HG03520 (cell line): ENCODE data around the gene DLEU7.

Source experiments
- ATAC-seq: cut with Tn5 transposase; IDR thresholded peaks from one replicate; pipeline ENCODE4 v1.9.1; 2021; ENCODE audit warnings: mild to moderate bottlenecking, moderate library complexity; ENCODE audit not compliant: unreplicated experiment

DLEU7 gene

GRCh38 chr13:50843257-50844083, at the start of gene DLEU7:
TSS of gene DLEU7 (minus strand) at chr13:50843692. CDS start at chr13:50843646, 46 bp downstream.
- no peak for ATAC-seq

GRCh38 chr13:50892210-50892944, 48.9 kb upstream of the DLEU7 start:
- ATAC-seq, result no peak

GRCh38 chr13:50891206-50891605, 47.7 kb upstream of the DLEU7 start:
- ATAC-seq, result no peak

- ATAC-seq, result no peak
Measured at GRCh38 chr13:50889317-50889716, 45.8 kb upstream of the DLEU7 start.

GRCh38 chr13:50888362-50888761, 44.9 kb upstream of the DLEU7 start:
- no peak for ATAC-seq

GRCh38 chr13:50887151-50887550, 43.7 kb upstream of the DLEU7 start:
- no peak for ATAC-seq

GRCh38 chr13:50884265-50884664, 40.8 kb upstream of the DLEU7 start:
- no peak for ATAC-seq

GRCh38 chr13:50883728-50884127, 40.2 kb upstream of the DLEU7 start:
- ATAC-seq, result no peak

- no peak for ATAC-seq
Measured at GRCh38 chr13:50882816-50883435, 39.4 kb upstream of the DLEU7 start.

GRCh38 chr13:50873991-50874390, 30.5 kb upstream of the DLEU7 start:
- ATAC-seq, result no peak

GRCh38 chr13:50873467-50873866, 30.0 kb upstream of the DLEU7 start:
- ATAC-seq, result no peak

- no peak for ATAC-seq
Measured at GRCh38 chr13:50871405-50871804, 27.9 kb upstream of the DLEU7 start.

- no peak for ATAC-seq
Measured at GRCh38 chr13:50867637-50867945, 24.1 kb upstream of the DLEU7 start.

- ATAC-seq, result no peak
Measured at GRCh38 chr13:50866817-50867636, 23.5 kb upstream of the DLEU7 start.

- no peak for ATAC-seq
Measured at GRCh38 chr13:50864492-50864891, 21.0 kb upstream of the DLEU7 start.

- ATAC-seq, result no peak
Measured at GRCh38 chr13:50855681-50856080, 12.2 kb upstream of the DLEU7 start.

GRCh38 chr13:50850445-50850844, 7.0 kb upstream of the DLEU7 start:
- no peak for ATAC-seq

GRCh38 chr13:50847501-50847900, 4.0 kb upstream of the DLEU7 start:
- no peak for ATAC-seq

- no peak for ATAC-seq
Measured at GRCh38 chr13:50846861-50847475, 3.5 kb upstream of the DLEU7 start.

GRCh38 chr13:50845211-50845610, 1.7 kb upstream of the DLEU7 start:
- ATAC-seq, result no peak
